Endothelial cell of umbilical vein (primary cell): ENCODE measurements around the gene CHID1. TPM values are rescaled to one million over a fixed set of nuclear protein-coding genes. Genes with fewer than 3 reads are reported as not detected.

Experiments used
- BruUV-seq: library from RNA; stranded (reverse); fragments of 400-500 nt; replicated peaks from 2 replicates; lab custom pipeline; 2021; lab: Mats Ljungman, UMichigan
- CTCF ChIA-PET: fragments of 300-600, 350-600 bp; sonication (Branson Sonifier 250); formaldehyde crosslinking; loops from one replicate; lab custom pipeline; 2021; ENCODE audit warnings: antibody characterized with exemption, inconsistent platforms; lab: Charles Lee
- POLR2A ChIA-PET: fragments of 300-600, 350-600 bp; sonication (Branson Sonifier 250); formaldehyde crosslinking; loops from one replicate; lab custom pipeline; 2021; ENCODE audit warnings: antibody characterized with exemption, inconsistent platforms; lab: Charles Lee
- DNase-seq: peaks from one replicate; pipeline ENCODE4 v3.0.0-alpha.2; 2011; ENCODE audit warnings: low read depth, low spot score
- FAIRE-seq: peaks from 2 replicates; lab custom pipeline; 2011; peaks lifted over from hg19 to GRCh38; lab: Jason Lieb, UNC
- H2AFZ ChIP-seq: 2 replicates; pipeline ENCODE4 v1.6.0; 2012; ENCODE audit warnings: low read depth, low read length, control low read depth, inconsistent platforms
- H3K27ac ChIP-seq: 2 replicates; pipeline ENCODE4 v1.5.1; 2011; ENCODE audit warnings: low read depth, mild to moderate bottlenecking, control low read depth, low read length, moderate library complexity; ENCODE audit not compliant: insufficient read depth
- H3K27me3 ChIP-seq, 2 experiments: 2 replicates each; pipeline versions ENCODE4 v1.6.0 to v1.6.1; 2011; ENCODE audit warnings: low read length in 2 of 2, mixed read lengths in 1 of 2; ENCODE audit not compliant: control insufficient read depth in 2 of 2, insufficient read depth in 2 of 2
- H3K36me3 ChIP-seq, 2 experiments: 2 replicates in 1 of 2; 3 replicates in 1 of 2; pipeline ENCODE4 v1.5.1; 2011; ENCODE audit warnings: low read length in 2 of 2, mild to moderate bottlenecking in 1 of 2, moderate library complexity in 1 of 2; ENCODE audit not compliant: control insufficient read depth in 2 of 2, insufficient read depth in 2 of 2; ENCODE audit errors: extremely low read depth in 1 of 2
- H3K4me1 ChIP-seq: 3 replicates; pipeline ENCODE4 v1.5.1; 2011; ENCODE audit warnings: mild to moderate bottlenecking, low read length; ENCODE audit not compliant: control insufficient read depth, insufficient read depth; ENCODE audit errors: extremely low read depth
- H3K4me2 ChIP-seq: 2 replicates; pipeline ENCODE4 v1.6.1; 2011; ENCODE audit warnings: low read length, control low read depth, mixed read lengths; ENCODE audit not compliant: insufficient read depth
- H3K4me3 ChIP-seq, 3 experiments: fragments of 200-600 bp in 1 of 3; sonication (generic), shearing (Covaris generic) in 1 of 3; replicated peaks in 1 of 3; 2 replicates each; pipeline ENCODE4 v1.5.1; 2011 to 2016; ENCODE audit warnings: control low read depth in 3 of 3, low read length in 3 of 3, mild to moderate bottlenecking in 2 of 3, inconsistent platforms in 1 of 3, low read depth in 1 of 3, moderate library complexity in 1 of 3; ENCODE audit not compliant: insufficient read depth in 1 of 3
- H3K79me2 ChIP-seq: 2 replicates; pipeline ENCODE4 v1.6.0; 2012; ENCODE audit warnings: low read length, inconsistent platforms; ENCODE audit not compliant: control insufficient read depth, insufficient read depth
- H3K9ac ChIP-seq: replicated peaks from 2 replicates; pipeline ENCODE3; 2011; ENCODE audit warnings: low read length, control low read depth; ENCODE audit not compliant: insufficient read depth; ENCODE audit errors: extremely low read depth
- H3K9me1 ChIP-seq: replicated peaks from 3 replicates; pipeline ENCODE4 v1.6.0; 2011; ENCODE audit warnings: mild to moderate bottlenecking, low read length; ENCODE audit not compliant: control insufficient read depth, insufficient read depth; ENCODE audit errors: extremely low read depth
- H3K9me3 ChIP-seq: replicated peaks from 2 replicates; pipeline ENCODE4 v1.5.1; 2012; ENCODE audit warnings: low read length, inconsistent platforms; ENCODE audit not compliant: control insufficient read depth, insufficient read depth
- H4K20me1 ChIP-seq: replicated peaks from 2 replicates; pipeline ENCODE3; 2011; ENCODE audit warnings: mild to moderate bottlenecking, low read length; ENCODE audit not compliant: control insufficient read depth, insufficient read depth; ENCODE audit errors: extremely low read depth
- CTCF ChIP-seq, 2 donors: IDR thresholded peaks; 1 replicate in 1 of 2; 2 replicates in 1 of 2; pipeline ENCODE4 v1.5.1; 2011; ENCODE audit warnings: low read length in 2 of 2, mild to moderate bottlenecking in 2 of 2, moderate library complexity in 2 of 2, control low read depth in 1 of 2, inconsistent platforms in 1 of 2, low read depth in 1 of 2; ENCODE audit not compliant: insufficient read depth in 1 of 2; ENCODE audit errors: extremely low read depth in 1 of 2
- EZH2 ChIP-seq: IDR thresholded peaks from 2 replicates; pipeline ENCODE4 v1.6.1; 2012; ENCODE audit warnings: borderline replicate concordance, low read depth, mild to moderate bottlenecking, moderate library complexity, low read length, inconsistent platforms; ENCODE audit not compliant: severe bottlenecking
- FOS ChIP-seq: IDR thresholded peaks from 2 replicates; pipeline ENCODE4 v1.6.1; 2011; ENCODE audit warnings: mild to moderate bottlenecking, low read length, moderate library complexity, borderline replicate concordance; ENCODE audit not compliant: insufficient read depth
- GATA2 ChIP-seq: IDR thresholded peaks from 2 replicates; pipeline ENCODE4 v1.7.0; 2011; ENCODE audit warnings: low read depth, mild to moderate bottlenecking, moderate library complexity, mixed read lengths, low read length; ENCODE audit not compliant: insufficient read length, insufficient read depth
- JUN ChIP-seq: IDR thresholded peaks from 2 replicates; pipeline ENCODE4 v1.6.1; 2011; ENCODE audit warnings: borderline replicate concordance, low read depth; ENCODE audit not compliant: insufficient read length, insufficient read depth
- MAX ChIP-seq: IDR thresholded peaks from 2 replicates; pipeline ENCODE4 v1.6.1; 2011; ENCODE audit not compliant: insufficient read depth, insufficient read length
- MYC ChIP-seq: IDR thresholded peaks from one replicate; pipeline ENCODE4 v1.6.1; 2011; ENCODE audit warnings: mild to moderate bottlenecking, low read depth, low read length
- POLR2A ChIP-seq: IDR thresholded peaks from 2 replicates; pipeline ENCODE4 v1.6.1; 2012; ENCODE audit warnings: low read depth, mild to moderate bottlenecking, control low read depth, low read length
- POLR2AphosphoS5 ChIP-seq: IDR thresholded peaks from 2 replicates; pipeline ENCODE4 v1.6.1; 2012; ENCODE audit warnings: low read depth, mild to moderate bottlenecking, control low read depth, low read length, moderate library complexity; ENCODE audit not compliant: insufficient read depth
- dilution Hi-C: fragments of 300-500 bp; cut with MboI; formaldehyde crosslinking; loops from one replicate; pipeline ENCODE4 v1.15.0; 2019; ENCODE audit warnings: low sequenced_read_pairs; ENCODE audit not compliant: extremely low pct_ligation_motif_present
- intact Hi-C: fragments of 100-400 bp; cut with micrococcal nuclease; formaldehyde crosslinking; loops from one replicate; pipeline ENCODE4 v1.10.0; 2022
- polyA plus RNA-seq, 4 experiments: library from polyadenylated mRNA; depleted of rRNA in 3 of 4; stranded (reverse) in 3 of 4; unstranded in 1 of 4; fragments of >200 nt; gene quantifications; 2 replicates each; pipeline versions ENCODE4 v1.2.1 to v1.2.3, GENCODE V29; 2011 to 2012; ENCODE audit warnings: missing spikeins in 1 of 4
- total RNA-seq: library from RNA; stranded (reverse); gene quantifications from 2 replicates; pipeline ENCODE4 v1.2.3, GENCODE V29; 2021

The CHID1 gene
- total and polyA plus RNA-seq, 2 donors (not counting 3 experiments of a cell fraction or from before 2014, with no cell fraction given), result 89.8 to 107 TPM

GRCh38 chr11:911031-911889, 650 bp upstream of the CHID1 start:
- Histone ChIP-seq H3K4me2 (peak overlapping the region; percentile 77), H3K79me2 (peaks cover 17% of the 10 kb centered on the region), H2AFZ (peak overlapping the region; percentile 69), H3K4me3 (peak overlapping the region; percentile 50 to 81 (median 51)), H3K4me1 (peaks cover 8% of the 10 kb centered on the region), H3K9ac (peak overlapping the region; percentile 60), H4K20me1 (no peaks in the 10 kb centered on the region), H3K9me3 (no peaks in the 10 kb centered on the region), H3K27me3 (no peaks in the 10 kb centered on the region), H3K36me3 (no peaks in the 10 kb centered on the region), H3K27ac (peak overlapping the region; percentile 53), H3K9me1 (no peaks in the 10 kb centered on the region)
- TF ChIP-seq POLR2A, result peak; percentile 84
- TF ChIP-seq POLR2AphosphoS5, result peak; percentile 95
- TF ChIP-seq MAX, result no peak
- no peak for TF ChIP-seq GATA2
- TF ChIP-seq MYC, result no peak
- no peak for TF ChIP-seq FOS
- TF ChIP-seq EZH2, result no peak
- no peak for TF ChIP-seq JUN
- no peak for TF ChIP-seq CTCF (IDR thresholded peaks at IDR 0.05; ENCODE audit: extremely low read depth in 1 of 2, insufficient read depth in 1 of 2, low read depth in 1 of 2, low read length in 2 of 2)
- intact Hi-C loops (loop anchor here (2.0 to 5.0 kb wide), 3 partner anchors 14 to 141 kb away; partner anchors contain the start of gene AP2A2), dilution Hi-C loops (no loop called here)
- POLR2A ChIA-PET, result no interaction called here
- DNase-seq (peak; percentile 51), FAIRE-seq (no peak)
- BruUV-seq, result TSS peak; percentile 62
- CTCF ChIA-PET, result interaction anchor here (0.7 to 1.8 kb wide), 4 partner anchors 8 to 100 kb away, joined by 3 to 9 read pairs (median 4); no protein-coding TSS in a partner anchor
